Stimulated activated naive CD4-positive, alpha-beta T cell (primary cell): ENCODE results near the gene CD6.
A peak's percentile ranks its signal among the peaks of the same experiment; 100 is the strongest.

Experiments
- DNase-seq, 6 experiments: peaks; one replicate each; lab custom pipeline; 2025; lab: John Stamatoyannopoulos, UW

The CD6 gene

DNA sequence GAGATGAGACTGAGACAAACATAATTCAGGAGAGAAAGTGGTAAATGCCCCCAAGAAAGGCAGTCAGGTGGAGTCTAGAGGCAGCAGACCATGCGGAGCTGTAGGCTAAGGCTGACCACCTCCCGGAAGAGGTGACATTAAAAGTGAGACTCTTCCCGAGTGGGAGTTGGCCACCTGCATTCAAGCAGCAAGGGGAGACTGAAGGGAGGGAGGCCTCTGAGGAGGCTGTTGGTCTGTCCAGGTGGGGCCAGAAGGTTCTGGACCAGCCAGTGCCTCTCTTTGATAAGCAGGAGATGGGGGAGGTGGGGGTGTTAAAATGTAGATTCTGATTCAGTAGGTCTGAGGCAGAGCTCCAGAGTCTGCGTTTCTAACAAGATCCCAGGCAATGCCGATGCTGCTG, 37.5 kb downstream of the CD6 start:
- no peak for DNase-seq

DNA sequence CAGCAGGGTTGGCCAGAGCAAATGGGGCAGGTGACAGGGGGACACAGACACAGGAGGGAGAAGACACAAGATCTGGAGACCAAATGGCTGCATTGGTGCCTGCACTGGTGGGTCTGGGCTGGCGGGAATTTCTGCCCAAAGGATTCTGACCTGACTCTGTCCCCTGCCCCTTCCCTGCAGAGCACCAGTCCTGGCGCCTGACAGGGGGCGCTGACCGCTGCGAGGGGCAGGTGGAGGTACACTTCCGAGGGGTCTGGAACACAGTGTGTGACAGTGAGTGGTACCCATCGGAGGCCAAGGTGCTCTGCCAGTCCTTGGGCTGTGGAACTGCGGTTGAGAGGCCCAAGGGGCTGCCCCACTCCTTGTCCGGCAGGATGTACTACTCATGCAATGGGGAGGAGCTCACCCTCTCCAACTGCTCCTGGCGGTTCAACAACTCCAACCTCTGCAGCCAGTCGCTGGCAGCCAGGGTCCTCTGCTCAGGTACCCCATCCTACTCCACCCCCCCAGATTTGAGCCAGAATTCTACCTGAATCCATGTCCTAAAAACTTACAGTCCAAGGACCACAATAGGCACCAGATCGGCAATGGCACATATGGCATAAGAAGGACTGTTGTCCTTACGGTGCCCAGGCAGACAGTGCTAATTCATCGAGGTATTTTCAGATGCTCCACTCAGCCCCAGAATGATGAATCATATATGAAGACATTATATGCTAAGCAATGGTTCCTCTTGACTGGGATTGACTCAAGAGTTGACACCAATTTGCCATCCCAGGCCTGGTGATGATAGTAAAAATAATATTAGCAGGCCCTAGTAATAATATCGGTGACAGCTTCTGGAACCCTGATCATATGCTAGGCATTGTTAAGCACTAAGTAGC, 38.2 kb downstream of the CD6 start:
- no peak for DNase-seq

DNA sequence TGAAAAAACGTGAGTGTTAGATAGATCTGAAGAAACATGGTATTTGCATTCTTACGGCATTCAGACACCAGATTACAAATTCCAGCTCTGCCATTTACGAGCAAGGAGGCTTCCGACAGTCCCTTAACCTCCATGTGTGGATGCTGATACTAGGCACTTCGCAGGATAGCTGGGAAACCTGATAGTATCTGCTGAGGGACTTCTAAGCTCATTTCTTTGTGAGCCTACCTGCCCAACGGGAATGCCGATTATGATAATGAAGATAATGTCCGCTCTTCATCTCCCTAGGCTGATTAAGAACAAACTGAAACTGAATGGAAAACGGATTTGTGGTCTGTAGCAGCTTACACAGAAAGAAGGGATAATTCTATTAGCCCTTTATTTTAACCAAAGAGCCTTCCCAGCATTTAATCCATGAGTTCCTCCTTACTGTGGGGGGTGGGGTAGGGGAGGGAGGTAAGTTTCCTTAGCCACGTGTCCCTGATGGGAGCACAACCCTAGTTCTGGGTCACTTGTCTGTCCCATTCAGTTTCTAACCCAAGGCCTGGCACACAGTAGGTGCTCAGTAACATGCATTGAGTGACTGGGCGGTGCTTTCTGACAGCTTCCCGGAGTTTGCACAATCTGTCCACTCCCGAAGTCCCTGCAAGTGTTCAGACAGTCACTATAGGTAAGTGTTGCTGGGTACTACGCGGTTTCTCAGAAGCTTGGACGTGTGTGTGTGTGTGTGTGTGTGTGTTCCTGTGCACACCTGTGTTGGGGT, 39.2 kb downstream of the CD6 start:
- DNase-seq, result no peak

DNA sequence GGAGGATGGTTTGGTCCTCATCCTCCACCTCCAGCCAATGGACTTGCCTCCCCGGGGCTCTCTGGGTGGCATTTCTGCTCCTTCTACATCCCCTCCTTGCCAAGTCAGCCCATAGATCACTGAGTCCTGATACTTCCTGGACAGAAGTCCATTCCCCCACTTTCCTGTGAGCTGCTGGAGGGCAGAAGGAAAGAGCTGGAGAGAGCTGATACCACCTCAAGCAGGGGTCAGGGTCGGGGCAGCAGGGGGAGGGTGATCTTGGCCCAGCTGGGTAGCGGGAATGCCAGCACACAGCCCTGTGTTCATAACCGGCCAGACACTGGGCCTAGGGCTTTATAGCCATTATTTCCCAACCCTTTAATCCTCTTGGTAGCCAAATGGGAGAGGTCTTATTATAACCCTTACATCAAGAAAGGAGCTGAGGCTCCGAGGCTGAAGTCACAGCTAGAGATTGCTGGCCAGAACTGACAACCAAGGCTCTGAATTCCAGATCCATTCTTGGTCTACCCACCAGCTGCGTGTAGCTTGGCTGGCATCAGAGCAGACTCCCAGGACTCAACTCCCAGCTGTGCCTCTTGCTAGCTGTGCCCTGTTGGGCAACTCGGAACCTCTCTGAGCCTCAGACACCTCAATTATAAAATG, 39.9 kb downstream of the CD6 start:
- no peak for DNase-seq

- no peak for DNase-seq
These were observed 40.7 kb downstream of the CD6 start for GRCh38 chr11:61011950-61012736.

DNA sequence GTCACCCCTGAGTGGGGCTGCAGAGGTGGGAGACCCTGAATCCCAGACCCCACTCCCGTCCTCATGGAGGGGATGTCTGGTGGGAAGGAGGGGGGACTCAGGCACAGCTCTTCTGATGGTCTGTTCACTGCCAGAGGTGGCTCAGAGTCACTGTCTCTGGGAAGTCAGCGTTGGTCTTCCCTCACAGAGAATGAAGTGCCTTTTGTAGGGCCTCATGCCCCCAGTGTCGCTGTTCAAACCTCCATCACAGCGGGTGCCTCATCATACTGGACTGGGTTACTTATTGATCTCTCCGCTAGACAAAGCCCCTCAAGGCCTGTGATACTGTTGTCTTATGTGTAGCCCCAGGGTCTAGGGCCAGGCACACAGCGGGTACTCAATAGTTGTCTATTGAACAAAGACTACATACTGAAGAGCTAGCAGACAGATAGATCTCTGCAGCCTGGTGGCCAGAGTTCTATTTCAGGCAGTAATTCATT, 41.3 kb downstream of the CD6 start:
- no peak for DNase-seq

GRCh38 chr11:61018059-61018458, 46.6 kb downstream of the CD6 start:
- DNase-seq, result no peak

- no peak for DNase-seq
These were observed 47.8 kb downstream of the CD6 start for GRCh38 chr11:61019037-61019831.

DNA sequence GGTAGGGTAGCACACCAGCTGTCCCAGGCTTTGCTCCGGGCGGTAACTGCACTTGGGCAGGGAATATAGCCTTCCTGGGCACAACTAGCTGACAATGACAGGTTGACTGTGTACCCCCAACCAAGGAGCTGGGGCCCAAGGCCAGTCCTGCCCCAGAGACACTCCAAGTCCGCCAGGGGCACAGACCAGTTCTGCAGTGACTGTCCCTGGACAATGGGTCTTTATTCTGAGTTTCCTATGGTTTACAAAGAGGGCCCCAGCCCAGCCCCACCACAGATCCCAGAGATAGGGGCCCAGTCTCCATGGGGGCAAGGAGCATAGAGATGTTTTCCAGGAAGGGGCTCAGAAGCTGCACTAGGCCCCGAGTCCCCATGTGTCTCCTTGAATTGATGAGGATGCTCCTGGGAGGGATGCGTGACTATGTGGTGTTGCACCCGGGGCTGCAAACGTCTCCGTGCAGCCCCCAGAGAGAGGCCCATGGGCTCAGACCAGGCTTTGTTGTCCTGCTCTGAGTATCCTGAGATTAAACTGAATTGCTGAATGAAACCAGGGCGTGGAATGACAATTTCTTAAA, 48.4 kb downstream of the CD6 start:
- DNase-seq, result no peak

- no peak for DNase-seq
These were observed 49.2 kb downstream of the CD6 start for GRCh38 chr11:61020551-61021235.

DNA sequence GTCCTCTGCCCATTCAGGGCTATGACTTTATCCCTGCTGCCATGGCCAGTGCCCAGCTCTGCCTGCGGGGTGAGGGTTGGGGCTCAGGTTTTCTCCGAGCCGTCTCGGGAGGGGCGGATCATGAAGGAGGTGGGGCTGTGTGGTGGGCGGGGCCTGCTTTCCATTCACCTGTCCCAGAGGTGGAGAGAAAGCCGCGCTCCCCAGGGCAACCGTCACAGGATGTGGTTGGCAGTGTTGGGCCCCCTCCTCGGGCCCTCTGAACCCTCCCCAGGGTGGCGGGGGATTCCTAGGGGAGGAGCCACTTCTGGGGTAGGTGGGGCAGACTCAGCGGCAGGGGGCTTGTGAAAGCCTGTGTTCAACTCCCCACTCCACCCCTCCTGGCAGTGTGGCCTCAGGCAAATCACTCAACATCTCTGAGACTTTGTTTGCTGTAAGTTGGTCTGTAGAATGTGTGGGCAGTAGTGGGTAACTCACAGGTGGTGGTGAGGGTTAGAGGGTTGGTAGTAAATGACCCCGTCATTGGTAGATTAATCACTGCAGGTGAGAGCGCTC, 50.3 kb downstream of the CD6 start:
- DNase-seq, result peak; percentile 94 to 96 (median 95)

DNA sequence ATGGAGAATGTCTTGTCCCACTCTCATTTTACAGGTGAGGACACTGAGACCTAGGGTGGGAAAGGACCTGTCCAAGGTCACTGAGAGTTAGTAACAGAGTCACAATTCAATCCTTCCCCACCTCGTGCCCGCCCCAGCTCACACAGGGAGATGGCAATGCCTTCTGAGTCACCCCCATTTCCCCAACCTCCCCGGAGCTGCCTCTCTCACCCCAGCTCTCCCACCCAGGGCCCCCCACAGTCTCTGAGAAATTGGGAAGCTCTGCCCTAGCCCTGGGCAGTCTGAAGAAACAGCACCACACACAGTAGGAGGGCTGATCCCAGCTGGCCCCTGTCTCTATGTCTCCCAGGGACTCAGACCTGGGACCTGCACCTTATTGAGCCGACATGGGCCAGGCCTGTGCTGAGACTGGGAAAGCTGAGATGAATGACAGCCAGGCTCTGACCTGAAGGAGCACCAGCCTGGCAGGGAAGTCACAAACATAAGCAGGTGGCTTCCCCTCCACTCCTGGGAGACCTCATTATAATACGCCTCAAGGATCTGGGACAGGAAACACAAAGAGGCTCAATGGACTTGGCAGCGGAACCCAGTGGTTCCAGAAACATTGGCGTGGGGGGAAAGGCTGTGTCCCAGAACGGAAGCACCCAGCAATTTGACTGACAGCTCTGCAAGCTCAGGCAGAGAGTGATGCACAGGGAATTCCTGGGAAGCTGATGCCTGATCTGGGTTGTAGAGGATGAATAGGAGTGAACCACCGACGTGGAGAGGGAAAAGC, 51.0 kb downstream of the CD6 start:
- peak in 3 of 6 experiments; percentile 27 to 54 (median 52) for DNase-seq

DNA sequence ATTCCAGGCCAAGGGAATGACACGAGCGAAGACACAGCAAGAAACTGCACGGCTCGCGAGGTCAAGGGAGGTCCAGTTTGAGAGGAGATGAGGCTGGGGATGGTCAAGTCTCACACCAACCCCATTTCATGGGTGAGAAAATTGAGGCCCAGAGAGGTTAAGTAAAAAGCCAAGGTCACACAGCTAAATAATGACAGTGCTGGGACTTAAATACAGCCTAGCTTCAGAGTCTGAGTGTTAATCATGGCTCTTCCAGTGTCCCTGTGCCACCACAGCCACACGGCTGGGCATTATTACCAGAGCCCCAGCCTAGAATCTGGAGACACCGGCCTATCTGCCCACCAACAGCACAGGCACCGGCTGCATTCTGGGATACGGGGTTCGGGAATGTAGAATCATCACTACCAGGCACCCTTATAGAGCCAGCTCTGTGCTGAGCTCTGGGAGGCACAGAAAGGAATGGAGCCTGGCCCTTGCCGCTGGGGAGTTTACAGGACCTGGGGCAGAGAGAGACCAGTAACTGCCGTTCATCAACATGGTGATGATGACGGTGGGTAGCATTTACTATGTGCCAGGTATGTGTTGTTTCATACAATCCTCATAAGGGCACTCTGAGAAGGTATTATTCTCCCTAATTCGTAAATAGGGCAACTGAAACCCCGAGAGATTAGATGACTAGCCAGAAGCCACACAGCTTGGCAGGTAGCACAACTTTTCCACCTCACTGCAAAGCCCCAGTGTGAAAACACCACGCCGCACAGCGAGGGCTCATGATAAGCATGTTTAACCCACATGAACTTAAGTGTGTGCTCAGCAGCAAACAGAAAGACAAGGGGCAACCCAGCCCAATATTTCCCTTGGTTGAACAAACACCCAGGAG, 51.8 kb downstream of the CD6 start:
- peak; percentile 45 to 70 (median 56) for DNase-seq

- DNase-seq, result no peak
These were observed 52.5 kb downstream of the CD6 start for GRCh38 chr11:61023966-61024295.

- DNase-seq, result peak in 2 of 6 experiments; percentile 26 to 56
These were observed 53.7 kb downstream of the CD6 start for GRCh38 chr11:61024938-61025820.

- DNase-seq, result no peak
These were observed 54.3 kb downstream of the CD6 start for GRCh38 chr11:61025821-61026120.
